Spleen (tissue), 11 donors: Measurements from ENCODE around the gene TOMM6. TPM values are rescaled to one million over a fixed set of nuclear protein-coding genes. Genes with fewer than 3 reads are reported as not detected.

ENCODE experiments used
- DNase-seq: peaks from one replicate; pipeline ENCODE4 v3.0.0-alpha.2; 2020
- H3K27ac ChIP-seq, 8 donors: fragments of 200-600 bp; sonication (generic) in 7 of 8; 1 replicate in 4 of 8; 2 replicates in 4 of 8; pipeline versions ENCODE4 v1.5.0 to v1.8.0; 2016 to 2021; ENCODE audit warnings: inconsistent platforms in 4 of 8, mild to moderate bottlenecking in 4 of 8, moderate library complexity in 1 of 8
- H3K27me3 ChIP-seq, 7 donors: fragments of 200-600 bp; sonication (generic) in 6 of 7; replicated peaks in 1 of 7; 1 replicate in 4 of 7; 2 replicates in 3 of 7; pipeline versions ENCODE4 v1.5.0 to v1.8.0; 2016 to 2021; ENCODE audit warnings: inconsistent platforms in 3 of 7, mild to moderate bottlenecking in 1 of 7
- H3K36me3 ChIP-seq, 6 donors: fragments of 200-600 bp; sonication (generic) in 5 of 6; 1 replicate in 4 of 6; 2 replicates in 2 of 6; pipeline versions ENCODE4 v1.5.0 to v1.8.0; 2016 to 2021; ENCODE audit warnings: inconsistent platforms in 2 of 6
- H3K4me1 ChIP-seq, 6 donors: fragments of 200-600 bp; sonication (generic) in 5 of 6; 1 replicate in 3 of 6; 2 replicates in 3 of 6; pipeline versions ENCODE4 v1.5.0 to v1.8.0; 2016 to 2021; ENCODE audit warnings: inconsistent platforms in 3 of 6
- H3K4me3 ChIP-seq, 8 donors: fragments of 200-600 bp; sonication (generic) in 7 of 8; 1 replicate in 4 of 8; 2 replicates in 4 of 8; pipeline versions ENCODE4 v1.5.0 to v1.8.0; 2016 to 2021; ENCODE audit warnings: inconsistent platforms in 4 of 8, mild to moderate bottlenecking in 4 of 8, moderate library complexity in 2 of 8
- H3K9me3 ChIP-seq, 8 donors: fragments of 200-600 bp; sonication (generic) in 7 of 8; 1 replicate in 4 of 8; 2 replicates in 4 of 8; pipeline versions ENCODE4 v1.5.0 to v1.8.0; 2016 to 2021; ENCODE audit warnings: inconsistent platforms in 4 of 8
- CTCF ChIP-seq, 11 experiments: fragments of 200-600 bp in 7 of 11; fragments of 450-650 bp in 4 of 11; sonication (generic) in 4 of 11; IDR thresholded peaks in 8 of 11; conservative IDR thresholded peaks in 3 of 11; 1 replicate in 7 of 11; 2 replicates in 4 of 11; pipeline versions ENCODE4 v1.4.0 to v1.8.0; 2016 to 2021; ENCODE audit warnings: antibody characterized with exemption in 11 of 11, inconsistent platforms in 4 of 11, mild to moderate bottlenecking in 1 of 11
- POLR2A ChIP-seq, 3 donors: fragments of 450-650 bp; IDR thresholded peaks; one replicate each; pipeline ENCODE4 v1.5.1; 2017; ENCODE audit warnings: antibody characterized with exemption in 3 of 3, mild to moderate bottlenecking in 1 of 3
- POLR2AphosphoS5 ChIP-seq, 3 donors: sonication (generic); formaldehyde crosslinking; IDR thresholded peaks; one replicate each; pipeline ENCODE4 v1.5.1; 2017; ENCODE audit warnings: antibody characterized with exemption in 3 of 3
- WGBS, 5 donors: extraction: QIAGEN DNeasy Blood & Tissue Kit in 3 of 5; methylation state at CpG; one replicate each; pipeline versions ENCODE4 v1.1.5 to v1.1.7; 2013 to 2018; 5-methylcytosine and 5-hydroxymethylcytosine counted together
- intact Hi-C: fragments of 100-400 bp; cut with DNase I; formaldehyde crosslinking; loops from one replicate; pipeline ENCODE4 v1.15.0; 2023; ENCODE audit warnings: low total_unique reads
- polyA plus RNA-seq, 3 donors: library from polyadenylated mRNA; stranded (reverse); fragments of 200-250 nt; gene quantifications; one replicate each; pipeline ENCODE4 v1.2.1, GENCODE V29; 2013
- total RNA-seq, 7 donors: library from RNA; depleted of rRNA in 3 of 7; stranded (reverse); fragments of >200 nt in 3 of 7; fragmentation: NEBNext Ultra II Directional in 4 of 7; extraction: Animal tissue kit (Norgen Biotek cat#: 25700) in 4 of 7; gene quantifications; one replicate each; pipeline versions ENCODE4 v1.1.0 to v1.2.1, GENCODE V29; 2016 to 2021
- donor health status: healthy with polysubstance abuse.
- donor health status: DM: no; HTN: no; CAD: no; lungs with moderate emphysema.
- donor health status: DM: no; HTN: no; CAD: no.
- donor health status: Bipolar disorder and iron deficiency.
- donor health status: healthy.
- donor health status: DM: no; HTN: no; CAD: no.
- donor health status: DM: yes; HTN: yes; CAD: no.

Gene TOMM6
- total and polyA plus RNA-seq, 10 donors = 110 to 439 (median 137) TPM

- intact Hi-C loops = no loop called here
- no peak overlapping the region for H3K27ac ChIP-seq
- 86 to 90% (median 89%) methylated on average over 13 of the region's 13 CpGs for WGBS, 5 donors
- DNase-seq = no peak
- H3K4me3 ChIP-seq = no peak overlapping the region
- H3K9me3 ChIP-seq = no peaks in the 10 kb centered on the region
- no peaks in the 10 kb centered on the region for H3K27me3 ChIP-seq
- H3K4me1 ChIP-seq = peaks cover 0 to 5% (median 0%) of the 10 kb centered on the region in 6 donors
- H3K36me3 ChIP-seq = no peaks in the 10 kb centered on the region
- TF ChIP-seq POLR2A (IDR thresholded peaks at IDR 0.05) (no peak), POLR2AphosphoS5 (IDR thresholded peaks at IDR 0.05) (no peak), CTCF (IDR thresholded peaks at IDR 0.05 in 8 of 11, conservative IDR thresholded peaks at IDR 0.05 in 3 of 11) (no peak)
Observed at GRCh38 chr6:41824571-41825569, 37.4 kb downstream of the TOMM6 start.

- DNase-seq = no peak
- Histone ChIP-seq H3K4me3 (no peak overlapping the region), H3K27me3 (no peaks in the 10 kb centered on the region), H3K4me1 (no peaks in the 10 kb centered on the region), H3K27ac (no peak overlapping the region), H3K9me3 (no peaks in the 10 kb centered on the region), H3K36me3 (no peaks in the 10 kb centered on the region)
- intact Hi-C loops = no loop called here
- no peak for TF ChIP-seq POLR2A (IDR thresholded peaks at IDR 0.05)
- TF ChIP-seq POLR2AphosphoS5 (IDR thresholded peaks at IDR 0.05) = no peak
- no peak for TF ChIP-seq CTCF (IDR thresholded peaks at IDR 0.05 in 8 of 11, conservative IDR thresholded peaks at IDR 0.05 in 3 of 11)
- WGBS, 5 donors = 84 to 97% (median 92%) methylated on average over 2 of the region's 2 CpGs
Observed at GRCh38 chr6:41826343-41827022, 39.0 kb downstream of the TOMM6 start.

- H3K27me3 ChIP-seq = no peaks in the 10 kb centered on the region
- TF ChIP-seq POLR2AphosphoS5 (IDR thresholded peaks at IDR 0.05) = no peak
- TF ChIP-seq POLR2A (IDR thresholded peaks at IDR 0.05) = no peak
- no peak for TF ChIP-seq CTCF (IDR thresholded peaks at IDR 0.05 in 8 of 11, conservative IDR thresholded peaks at IDR 0.05 in 3 of 11)
- H3K36me3 ChIP-seq = no peaks in the 10 kb centered on the region
- 84 to 96% (median 92%) methylated on average over 3 of the region's 3 CpGs for WGBS, 5 donors
- no peaks in the 10 kb centered on the region for H3K9me3 ChIP-seq
- intact Hi-C loops = no loop called here
- no peak for DNase-seq
- no peaks in the 10 kb centered on the region for H3K4me1 ChIP-seq
- H3K4me3 ChIP-seq = no peak overlapping the region
- no peak overlapping the region for H3K27ac ChIP-seq
Observed at GRCh38 chr6:41832263-41832662, 44.8 kb downstream of the TOMM6 start.
